Measurements from ENCODE around the gene MTX1.
"Not testable (repeated sequence)": the region's sequence is repeated elsewhere in the genome, so short reads cannot be mapped to it uniquely, and the experiment has no call there.

The MTX1 gene

GRCh38 chr1:155208541-155209311 is at the start of gene MTX1:
Gene MTX1 (plus strand): TSS chr1:155208695. CDS start chr1:155208805, 110 bp downstream.
- DNase-seq (ENCODE audit: low spot score) = peak; percentile 94

- no peak for DNase-seq (ENCODE audit: low spot score)
Measured at GRCh38 chr1:155158991-155159390, 49.5 kb upstream of the MTX1 start.

GRCh38 chr1:155160128-155160527 is 48.4 kb upstream of the MTX1 start:
- no peak for DNase-seq (ENCODE audit: low spot score)

- not testable (repeated sequence) for DNase-seq (ENCODE audit: low spot score)
Measured at GRCh38 chr1:155162631-155163030, 45.9 kb upstream of the MTX1 start.

- not testable (repeated sequence) for DNase-seq (ENCODE audit: low spot score)
Measured at GRCh38 chr1:155163785-155164184, 44.7 kb upstream of the MTX1 start.

- DNase-seq (ENCODE audit: low spot score) = not testable (repeated sequence)
Measured at GRCh38 chr1:155164625-155165024, 43.9 kb upstream of the MTX1 start.

- no peak for DNase-seq (ENCODE audit: low spot score)
Measured at GRCh38 chr1:155166051-155166470, 42.4 kb upstream of the MTX1 start.

- DNase-seq (ENCODE audit: low spot score) = no peak
Measured at GRCh38 chr1:155166471-155167165, 41.9 kb upstream of the MTX1 start.

- peak; percentile 80 for DNase-seq (ENCODE audit: low spot score)
Measured at GRCh38 chr1:155167166-155168104, 41.1 kb upstream of the MTX1 start.

GRCh38 chr1:155168105-155168445 is 40.4 kb upstream of the MTX1 start:
- not testable (repeated sequence) for DNase-seq (ENCODE audit: low spot score)

- no peak for DNase-seq (ENCODE audit: low spot score)
Measured at GRCh38 chr1:155168456-155169210, 39.9 kb upstream of the MTX1 start.

GRCh38 chr1:155169541-155169940 is 39.0 kb upstream of the MTX1 start:
- DNase-seq (ENCODE audit: low spot score) = no peak

GRCh38 chr1:155170101-155170785 is 38.3 kb upstream of the MTX1 start:
- no peak for DNase-seq (ENCODE audit: low spot score)

- no peak for DNase-seq (ENCODE audit: low spot score)
Measured at GRCh38 chr1:155170806-155171205, 37.7 kb upstream of the MTX1 start.

GRCh38 chr1:155171836-155172731 is 36.4 kb upstream of the MTX1 start:
- no peak for DNase-seq (ENCODE audit: low spot score)

GRCh38 chr1:155172732-155173477 is 35.6 kb upstream of the MTX1 start, which contains the start of gene KRTCAP2:
Gene KRTCAP2 (minus strand): TSS chr1:155173304. CDS start chr1:155173224, 80 bp downstream.
- DNase-seq (ENCODE audit: low spot score) = peak; percentile 99

GRCh38 chr1:155173478-155174323 is 34.8 kb upstream of the MTX1 start, which contains the start of gene TRIM46:
Gene TRIM46 (plus strand): TSS chr1:155173849. CDS start chr1:155173967, 118 bp downstream.
- DNase-seq (ENCODE audit: low spot score) = peak; percentile 80

All from AG20443 (cell line).